Measurements from ENCODE around the gene MERTK. TPM values are rescaled to one million over a fixed set of nuclear protein-coding genes. Genes with fewer than 3 reads are reported as not detected.

Gene MERTK
- total RNA-seq, 1 experiment from 2014 or later: 2.5 TPM

DNA sequence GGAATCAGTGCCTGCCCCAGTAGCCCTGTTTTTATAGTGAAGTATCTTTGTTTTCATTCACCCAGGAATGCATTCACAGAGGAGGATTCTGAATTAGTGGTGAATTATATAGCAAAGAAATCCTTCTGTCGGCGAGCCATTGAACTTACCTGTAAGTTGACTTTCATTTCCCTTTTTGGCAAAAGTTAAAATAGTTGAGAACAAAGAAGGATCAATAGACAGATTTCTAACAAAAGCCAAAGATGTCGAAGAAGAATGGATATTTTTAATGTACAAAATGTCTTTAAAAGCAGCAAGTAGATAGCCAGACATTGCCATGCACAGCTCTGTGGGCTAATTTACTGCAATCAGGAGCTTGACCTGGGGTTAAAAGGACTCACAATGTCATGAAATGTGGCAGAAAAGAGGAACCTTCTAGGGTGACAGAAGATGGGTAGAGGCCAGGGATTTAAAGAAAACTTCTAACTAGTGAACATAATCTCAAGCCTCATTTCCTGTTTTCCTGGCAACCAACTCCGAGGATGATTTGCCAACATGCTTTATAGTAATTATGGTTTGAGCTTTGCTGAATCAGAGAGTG is 102.8 kb downstream of the MERTK start:
- no TSS peak for BruUV-seq (replicated peaks)
- Histone ChIP-seq H3F3A (ENCODE audit: low read length, unreplicated experiment) (no peaks in the 10 kb centered on the region), H3K4me3 (ENCODE audit: low read length) (no peak overlapping the region), H3K9me2 (replicated peaks; ENCODE audit: low read length) (no peaks in the 10 kb centered on the region), H3K9me3 (ENCODE audit: low read length) (no peaks in the 10 kb centered on the region), H3K27me3 (ENCODE audit: low read length) (no peaks in the 10 kb centered on the region), H3K4me2 (ENCODE audit: low read length) (no peak overlapping the region), H3K79me2 (ENCODE audit: low read length) (no peaks in the 10 kb centered on the region), H3K9ac (ENCODE audit: low read length) (no peak overlapping the region), H3K27ac (ENCODE audit: low read length) (no peak overlapping the region), H3K36me3 (ENCODE audit: low read depth, low read length) (no peaks in the 10 kb centered on the region), H2AFZ (ENCODE audit: low read length) (no peak overlapping the region), H4K20me1 (ENCODE audit: low read length) (no peaks in the 10 kb centered on the region), H3K4me1 (ENCODE audit: insufficient read depth, low read length) (peaks cover 20% of the 10 kb centered on the region)
- intact Hi-C loops (cut with micrococcal nuclease): no loop called here
- ChIA-PET CTCF (no interaction called here), POLR2A (ENCODE audit: unreplicated experiment) (no interaction called here)
- no peak for TF ChIP-seq EZH2 (IDR thresholded peaks at IDR 0.05; ENCODE audit: low read length, unreplicated experiment)
- no peak for TF ChIP-seq EZH2phosphoT487 (IDR thresholded peaks at IDR 0.05; ENCODE audit: borderline replicate concordance, low read length)
- TF ChIP-seq CTCF (conservative IDR thresholded peaks at IDR 0.05; ENCODE audit: low read depth, low read length): no peak
- no peak for DNase-seq
- ATAC-seq: no peak

DNA sequence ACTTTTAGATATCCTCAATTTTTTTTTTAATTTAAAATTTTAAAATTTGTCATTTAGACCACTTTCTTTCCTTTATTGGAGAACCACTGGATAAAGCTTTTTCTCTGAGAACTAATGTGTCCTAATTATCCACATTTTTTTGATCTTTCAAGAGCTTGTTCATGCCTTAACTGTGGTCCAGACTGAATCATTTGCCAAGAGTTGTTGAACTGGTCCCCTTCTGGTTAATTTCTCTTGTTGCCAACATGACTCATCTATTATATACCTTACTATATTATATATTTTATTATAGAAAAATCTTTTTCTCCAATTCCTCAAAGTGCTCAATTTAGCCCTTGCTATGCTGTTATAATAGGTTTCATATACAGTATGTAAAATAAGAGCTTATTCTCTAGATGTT is 103.5 kb downstream of the MERTK start:
- Histone ChIP-seq H3K4me3 (ENCODE audit: low read length) (no peak overlapping the region), H3K36me3 (ENCODE audit: low read depth, low read length) (no peaks in the 10 kb centered on the region), H3K4me2 (ENCODE audit: low read length) (no peak overlapping the region), H2AFZ (ENCODE audit: low read length) (no peak overlapping the region), H3K9ac (ENCODE audit: low read length) (no peak overlapping the region), H3K4me1 (ENCODE audit: insufficient read depth, low read length) (peaks cover 24% of the 10 kb centered on the region), H3K9me3 (ENCODE audit: low read length) (no peaks in the 10 kb centered on the region), H3K79me2 (ENCODE audit: low read length) (no peaks in the 10 kb centered on the region), H3K9me2 (replicated peaks; ENCODE audit: low read length) (no peaks in the 10 kb centered on the region), H3F3A (ENCODE audit: low read length, unreplicated experiment) (no peaks in the 10 kb centered on the region), H4K20me1 (ENCODE audit: low read length) (no peaks in the 10 kb centered on the region), H3K27me3 (ENCODE audit: low read length) (no peaks in the 10 kb centered on the region), H3K27ac (ENCODE audit: low read length) (no peak overlapping the region)
- DNase-seq: peak; percentile 59
- CTCF ChIA-PET: interaction anchor here (0.5 kb wide), 1 partner anchor 77 kb away, joined by 5 read pairs; no protein-coding TSS in a partner anchor
- ATAC-seq: peak; percentile 30; the same call in 1 of the 2 replicates
- no TSS peak for BruUV-seq (replicated peaks)
- intact Hi-C loops (cut with micrococcal nuclease): no loop called here
- POLR2A ChIA-PET (ENCODE audit: unreplicated experiment): no interaction called here
- TF ChIP-seq CTCF (conservative IDR thresholded peaks at IDR 0.05; ENCODE audit: low read depth, low read length) (no peak), EZH2phosphoT487 (IDR thresholded peaks at IDR 0.05; ENCODE audit: borderline replicate concordance, low read length) (no peak), EZH2 (IDR thresholded peaks at IDR 0.05; ENCODE audit: low read length, unreplicated experiment) (no peak)

- H3K4me1 ChIP-seq (ENCODE audit: insufficient read depth, low read length): peaks cover 24% of the 10 kb centered on the region
- no peak for DNase-seq
- no peaks in the 10 kb centered on the region for H3K9me2 ChIP-seq (replicated peaks; ENCODE audit: low read length)
- H3K27ac ChIP-seq (ENCODE audit: low read length): no peak overlapping the region
- H3K4me2 ChIP-seq (ENCODE audit: low read length): no peak overlapping the region
- no peaks in the 10 kb centered on the region for H3K9me3 ChIP-seq (ENCODE audit: low read length)
- no peaks in the 10 kb centered on the region for H3K36me3 ChIP-seq (ENCODE audit: low read depth, low read length)
- ATAC-seq: no peak
- H2AFZ ChIP-seq (ENCODE audit: low read length): no peak overlapping the region
- H4K20me1 ChIP-seq (ENCODE audit: low read length): no peaks in the 10 kb centered on the region
- H3K79me2 ChIP-seq (ENCODE audit: low read length): no peaks in the 10 kb centered on the region
- no peaks in the 10 kb centered on the region for H3K27me3 ChIP-seq (ENCODE audit: low read length)
- TF ChIP-seq EZH2phosphoT487 (IDR thresholded peaks at IDR 0.05; ENCODE audit: borderline replicate concordance, low read length) (no peak), EZH2 (IDR thresholded peaks at IDR 0.05; ENCODE audit: low read length, unreplicated experiment) (no peak), CTCF (conservative IDR thresholded peaks at IDR 0.05; ENCODE audit: low read depth, low read length) (no peak)
- H3K4me3 ChIP-seq (ENCODE audit: low read length): no peak overlapping the region
- ChIA-PET POLR2A (ENCODE audit: unreplicated experiment) (no interaction called here), CTCF (no interaction called here)
- intact Hi-C loops (cut with micrococcal nuclease): no loop called here
- BruUV-seq (replicated peaks): no TSS peak
- no peaks in the 10 kb centered on the region for H3F3A ChIP-seq (ENCODE audit: low read length, unreplicated experiment)
- H3K9ac ChIP-seq (ENCODE audit: low read length): no peak overlapping the region
These were observed 105.3 kb downstream of the MERTK start for GRCh38 chr2:112003576-112004252.
